HepG2 (cell line): ENCODE results near the gene CD83. TPM values are rescaled to one million over a fixed set of nuclear protein-coding genes. Genes with fewer than 3 reads are reported as not detected.

Experiments
- ATAC-seq: fragments of 200-7000 bp; cut with Tn5 transposase; 3 replicates; pipeline ENCODE4 v1.9.1; 2020; ENCODE audit warnings: mild to moderate bottlenecking, moderate library complexity
- BruUV-seq: library from RNA; stranded (reverse); fragments of 400-500 nt; replicated peaks from 2 replicates; lab custom pipeline; 2021; lab: Mats Ljungman, UMichigan
- CTCF ChIA-PET: fragments of 300-600 bp; formaldehyde crosslinking; extraction: SDS; loops from one replicate; lab custom pipeline; 2021; ENCODE audit warnings: low total read pairs, inconsistent platforms, low intra/inter-chr PET ratio; lab: Yijun Ruan, JAX
- POLR2A ChIA-PET: fragments of 350-600 bp; sonication (Branson Sonifier 250); formaldehyde crosslinking; loops from one replicate; lab custom pipeline; 2020; ENCODE audit warnings: antibody characterized with exemption, inconsistent platforms; lab: Yijun Ruan, JAX
- DNase-seq: peaks from one replicate; pipeline ENCODE4 v3.0.0-alpha.2; 2015; ENCODE audit warnings: low spot score
- FAIRE-seq: peaks from 3 replicates; lab custom pipeline; 2011; peaks lifted over from hg19 to GRCh38; lab: Jason Lieb, UNC
- H2AFZ ChIP-seq: one replicate; pipeline ENCODE4 v1.6.1; 2011; ENCODE audit warnings: low read length, inconsistent platforms
- H3K27ac ChIP-seq: fragments of 300-600 bp; 3 replicates; pipeline ENCODE4 v1.8.0; 2011; ENCODE audit warnings: mixed run types, mild to moderate bottlenecking, mixed read lengths, low read length, inconsistent platforms; ENCODE audit not compliant: insufficient read depth; ENCODE audit errors: extremely low read length
- H3K27me3 ChIP-seq, 2 experiments: fragments of 200-600 bp in 1 of 2; 2 replicates in 1 of 2; 3 replicates in 1 of 2; pipeline versions ENCODE4 v1.6.0 to v1.8.0; 2011; ENCODE audit warnings: low read length in 2 of 2, mild to moderate bottlenecking in 2 of 2, moderate library complexity in 2 of 2, inconsistent platforms in 1 of 2; ENCODE audit not compliant: insufficient read depth in 2 of 2, control insufficient read depth in 1 of 2
- H3K36me3 ChIP-seq, 2 experiments: fragments of 200-600 bp in 1 of 2; replicated peaks in 1 of 2; 2 replicates in 1 of 2; 3 replicates in 1 of 2; pipeline versions ENCODE4 v1.5.1 to v1.8.0; 2011; ENCODE audit warnings: low read length in 2 of 2, inconsistent platforms in 1 of 2; ENCODE audit not compliant: insufficient read depth in 2 of 2, control insufficient read depth in 1 of 2
- H3K4me1 ChIP-seq: 2 replicates; pipeline ENCODE4 v1.5.1; 2012; ENCODE audit warnings: low read length, inconsistent platforms; ENCODE audit not compliant: insufficient read depth
- H3K4me2 ChIP-seq: 2 replicates; pipeline ENCODE4 v1.6.0; 2011; ENCODE audit warnings: low read depth, low read length, inconsistent platforms
- H3K4me3 ChIP-seq, 3 experiments: fragments of 200-600 bp in 1 of 3; sonication (generic), shearing (Covaris generic) in 1 of 3; replicated peaks in 1 of 3; 2 replicates each; pipeline ENCODE4 v1.5.1; 2011 to 2016; ENCODE audit warnings: low read length in 3 of 3, inconsistent platforms in 2 of 3, low read depth in 2 of 3, mild to moderate bottlenecking in 2 of 3, control low read depth in 1 of 3, mixed read lengths in 1 of 3; ENCODE audit not compliant: insufficient read depth in 1 of 3
- H3K79me2 ChIP-seq: one replicate; pipeline ENCODE4 v1.6.1; 2011; ENCODE audit warnings: low read length, inconsistent platforms; ENCODE audit not compliant: insufficient read depth
- H3K9ac ChIP-seq: 2 replicates; pipeline ENCODE4 v1.6.0; 2011; ENCODE audit warnings: mild to moderate bottlenecking, low read depth, low read length, inconsistent platforms; ENCODE audit not compliant: insufficient read depth
- H3K9me3 ChIP-seq: 2 replicates; pipeline ENCODE4 v1.5.1; 2012; ENCODE audit warnings: mild to moderate bottlenecking, low read length
- H4K20me1 ChIP-seq: 2 replicates; pipeline ENCODE4 v1.6.0; 2011; ENCODE audit warnings: inconsistent platforms, mild to moderate bottlenecking, low read length, moderate library complexity; ENCODE audit not compliant: insufficient read depth
- CBX5 ChIP-seq: sonication (generic); formaldehyde crosslinking; IDR thresholded peaks from 2 replicates; pipeline ENCODE4 v1.4.0; 2020; ENCODE audit warnings: missing genetic modification reagents, borderline replicate concordance
- CCDC6 ChIP-seq: sonication (generic); formaldehyde crosslinking; IDR thresholded peaks from 2 replicates; pipeline ENCODE4 v1.8.1; 2022; ENCODE audit warnings: mild to moderate bottlenecking, missing genetic modification reagents, moderate library complexity
- CREBL2 ChIP-seq: sonication (generic); formaldehyde crosslinking; IDR thresholded peaks from 2 replicates; pipeline ENCODE4 v1.8.1; 2023; ENCODE audit warnings: missing genetic modification reagents, mild to moderate bottlenecking, borderline replicate concordance
- NFIB ChIP-seq: sonication (generic); formaldehyde crosslinking; IDR thresholded peaks from 2 replicates; pipeline ENCODE4 v1.9.0; 2021; ENCODE audit warnings: missing genetic modification reagents, mild to moderate bottlenecking, borderline replicate concordance
- NR2C2 ChIP-seq: sonication (generic); formaldehyde crosslinking; IDR thresholded peaks from 2 replicates; pipeline ENCODE4 v1.4.0; 2020; ENCODE audit warnings: missing genetic modification reagents, mild to moderate bottlenecking, moderate library complexity, borderline replicate concordance
- RNF2 ChIP-seq: fragments of 450-650 bp; conservative IDR thresholded peaks from 2 replicates; pipeline ENCODE4 v1.6.1; 2016; ENCODE audit warnings: low read depth
- RORA ChIP-seq: sonication (generic); formaldehyde crosslinking; IDR thresholded peaks from 2 replicates; pipeline ENCODE4 v1.5.0; 2020; ENCODE audit warnings: mild to moderate bottlenecking, missing genetic modification reagents, moderate library complexity
- ZNF18 ChIP-seq: sonication (generic); formaldehyde crosslinking; IDR thresholded peaks from 2 replicates; pipeline ENCODE4 v1.8.0; 2022; ENCODE audit warnings: mild to moderate bottlenecking, missing genetic modification reagents; ENCODE audit not compliant: insufficient replicate concordance
- ZNF282 ChIP-seq: fragments of 450-650 bp; IDR thresholded peaks from 2 replicates; pipeline ENCODE4 v1.6.1; 2018; ENCODE audit not compliant: partially characterized antibody
- ZNF407 ChIP-seq: sonication (generic); formaldehyde crosslinking; IDR thresholded peaks from one replicate; pipeline ENCODE4 v1.5.1; 2020; ENCODE audit warnings: mild to moderate bottlenecking, missing genetic modification reagents; ENCODE audit errors: not compliant biosample characterization
- WGBS: methylation state at CpG from one replicate; pipeline ENCODE4 v1.1.6; 2017; ENCODE audit warnings: low lambda C conversion rate; 5-methylcytosine and 5-hydroxymethylcytosine counted together
- in situ Hi-C: cut with HindIII; loops from 2 replicates; pipeline ENCODE4 v1.10.0; 2017; ENCODE audit warnings: low pct_unique_long_range_greater_than_20kb; ENCODE audit not compliant: extremely low pct_ligation_motif_present
- intact Hi-C: fragments of 100-400 bp; cut with micrococcal nuclease; formaldehyde crosslinking; loops from one replicate; pipeline ENCODE4 v1.10.0; 2022; ENCODE audit not compliant: unreplicated experiment
- polyA plus RNA-seq, 8 experiments: library from polyadenylated mRNA; depleted of rRNA in 3 of 8; stranded (reverse) in 7 of 8; unstranded in 1 of 8; fragments of >200 nt; fragmentation: Illumina TruSeq in 4 of 8; extraction: Trizol in 4 of 8; gene quantifications; 2 replicates each; pipeline versions ENCODE4 v1.2.1 to v1.2.3, GENCODE V29; 2011 to 2016; ENCODE audit warnings: low read depth in 4 of 8, missing spikeins in 1 of 8, mixed read lengths in 1 of 8; ENCODE audit not compliant: insufficient read depth in 1 of 8
- total RNA-seq, 5 experiments: library from RNA; depleted of rRNA; stranded (reverse); fragments of >200 nt; fragmentation: Illumina TruSeq; extraction: Trizol; gene quantifications; 2 replicates each; pipeline ENCODE4 v1.2.3, GENCODE V29; 2016; ENCODE audit warnings: low read depth in 1 of 5

Gene CD83
- total and polyA plus RNA-seq, 2 of the 13 experiments (the other 11 are each of a cell fraction or from before 2014, with no cell fraction given): 0.46 to 2.3 TPM

GRCh38 chr6:14148471-14148870 is 30.9 kb downstream of the CD83 start:
- CTCF ChIA-PET: no interaction called here
- in situ Hi-C loops: no loop called here

More at GRCh38 chr6:14148471-14148870, 30.9 kb downstream of the CD83 start:
- no peak overlapping the region for H3K27ac ChIP-seq
- H3K79me2 ChIP-seq: no peaks in the 10 kb centered on the region
- H3K4me3 ChIP-seq: no peak overlapping the region
- H3K4me1 ChIP-seq: no peaks in the 10 kb centered on the region
- peaks cover 2 to 24% of the 10 kb centered on the region in 2 experiments; a peak in 3 of 5 replicates for H3K27me3 ChIP-seq
- H3K9me3 ChIP-seq: no peaks in the 10 kb centered on the region
- POLR2A ChIA-PET: no interaction called here
- BruUV-seq: no TSS peak
- no peak overlapping the region for H2AFZ ChIP-seq
- intact Hi-C loops: no loop called here
- FAIRE-seq (no peak), ATAC-seq (no peak), DNase-seq (no peak)
- WGBS: 49% methylated on average over 4 of the region's 5 CpGs
- no peaks in the 10 kb centered on the region for H4K20me1 ChIP-seq
- H3K4me2 ChIP-seq: no peak overlapping the region
- TF ChIP-seq RNF2 (no peak), NFIB (CRISPR knock-in tag) (no peak), ZNF18 (no peak), CCDC6 (CRISPR knock-in tag) (no peak), CBX5 (no peak), ZNF282 (no peak), NR2C2 (CRISPR knock-in tag) (no peak), ZNF407 (CRISPR knock-in tag) (no peak), RORA (CRISPR knock-in tag) (no peak), CREBL2 (CRISPR knock-in tag) (no peak)
- no peaks in the 10 kb centered on the region for H3K36me3 ChIP-seq
- H3K9ac ChIP-seq: no peak overlapping the region
